ENCODE results near the gene USP3.

The USP3 gene

GRCh38 chr15:63555507-63555906 is 51.1 kb downstream of the USP3 start:
- CTCF ChIA-PET, result interaction anchor here (0.8 to 1.0 kb wide), 2 partner anchors 14 to 89 kb away, joined by 4 to 5 read pairs; no protein-coding TSS in a partner anchor
- POLR2A ChIA-PET, result no interaction called here
- no peak for TF ChIP-seq CTCF (IDR thresholded peaks at IDR 0.05; ENCODE audit: control extremely low read depth, extremely low read depth, low read depth, missing control alignments)
- no peak for DNase-seq (ENCODE audit: extremely low spot score)

GRCh38 chr15:63556246-63556645 is 51.9 kb downstream of the USP3 start:
- POLR2A ChIA-PET, result no interaction called here
- no peak for DNase-seq (ENCODE audit: extremely low spot score)
- TF ChIP-seq CTCF (IDR thresholded peaks at IDR 0.05; ENCODE audit: control extremely low read depth, extremely low read depth, low read depth, missing control alignments), result no peak
- CTCF ChIA-PET, result interaction anchor here (0.8 to 2.1 kb wide), 5 partner anchors 9 to 89 kb away, joined by 4 to 11 read pairs (median 5); no protein-coding TSS in a partner anchor

GRCh38 chr15:63556736-63557135 is 52.3 kb downstream of the USP3 start:
- CTCF ChIA-PET, result interaction anchor here (1.0 to 2.1 kb wide), 3 partner anchors 9 to 17 kb away, joined by 4 to 11 read pairs (median 8); no protein-coding TSS in a partner anchor
- POLR2A ChIA-PET, result no interaction called here
- no peak for DNase-seq (ENCODE audit: extremely low spot score)
- no peak for TF ChIP-seq CTCF (IDR thresholded peaks at IDR 0.05; ENCODE audit: control extremely low read depth, extremely low read depth, low read depth, missing control alignments)

- no peak for TF ChIP-seq CTCF (IDR thresholded peaks at IDR 0.05; ENCODE audit: control extremely low read depth, extremely low read depth, low read depth, missing control alignments)
- ChIA-PET POLR2A (no interaction called here), CTCF (interaction anchor here (0.8 to 2.0 kb wide), 4 partner anchors 20 to 72 kb away, joined by 3 to 4 read pairs (median 4); no protein-coding TSS in a partner anchor)
- no peak for DNase-seq (ENCODE audit: extremely low spot score)
Measured at GRCh38 chr15:63559753-63560152, 55.4 kb downstream of the USP3 start.

GRCh38 chr15:63560741-63561448 is 56.5 kb downstream of the USP3 start:
- no peak for TF ChIP-seq CTCF (IDR thresholded peaks at IDR 0.05; ENCODE audit: control extremely low read depth, extremely low read depth, low read depth, missing control alignments)
- ChIA-PET CTCF (interaction anchor here (0.8 to 1.5 kb wide), 2 partner anchors 20 to 74 kb away, joined by 3 to 4 read pairs; no protein-coding TSS in a partner anchor), POLR2A (no interaction called here)
- DNase-seq (ENCODE audit: extremely low spot score), result peak; percentile 49

- ChIA-PET POLR2A (no interaction called here), CTCF (interaction anchor here (0.6 to 2.3 kb wide), 8 partner anchors 11 to 98 kb away, joined by 3 to 8 read pairs (median 4); no protein-coding TSS in a partner anchor)
- no peak for TF ChIP-seq CTCF (IDR thresholded peaks at IDR 0.05; ENCODE audit: control extremely low read depth, extremely low read depth, low read depth, missing control alignments)
- no peak for DNase-seq (ENCODE audit: extremely low spot score)
Measured at GRCh38 chr15:63564093-63564492, 59.7 kb downstream of the USP3 start.
